Loucy (cell line): Measurements from ENCODE around the gene KAT2B.

ENCODE experiments used
- H2AFZ ChIP-seq: fragments of 200-600 bp; sonication (generic); 2 replicates; pipeline ENCODE4 v1.6.0; 2016; ENCODE audit warnings: antibody characterized with exemption, mild to moderate bottlenecking, low read length, moderate library complexity
- H3F3A ChIP-seq: fragments of 200-600 bp; 2 replicates; pipeline ENCODE4 v1.6.0; 2016; ENCODE audit warnings: antibody characterized with exemption, low read depth, mild to moderate bottlenecking
- H3K27me3 ChIP-seq: fragments of 200-600 bp; sonication (generic); 2 replicates; pipeline ENCODE4 v1.6.1; 2014; ENCODE audit warnings: low read length, mild to moderate bottlenecking; ENCODE audit not compliant: insufficient read depth, poor library complexity, severe bottlenecking
- H3K36me3 ChIP-seq: fragments of 200-600 bp; sonication (generic); 2 replicates; pipeline ENCODE4 v1.6.1; 2016; ENCODE audit warnings: low read length; ENCODE audit not compliant: insufficient read depth
- H3K4me1 ChIP-seq: fragments of 200-600 bp; sonication (generic); 2 replicates; pipeline ENCODE4 v1.5.1; 2014; ENCODE audit warnings: low read length, mild to moderate bottlenecking; ENCODE audit not compliant: insufficient read depth, poor library complexity, severe bottlenecking
- H3K4me2 ChIP-seq: fragments of 200-600 bp; sonication (generic); 2 replicates; pipeline ENCODE4 v1.6.0; 2014; ENCODE audit warnings: antibody characterized with exemption, low read length, low read depth, mild to moderate bottlenecking; ENCODE audit not compliant: poor library complexity, severe bottlenecking
- H3K4me3 ChIP-seq: fragments of 200-600 bp; sonication (generic); 2 replicates; pipeline ENCODE4 v1.5.1; 2014; ENCODE audit warnings: low read length, mild to moderate bottlenecking, mixed read lengths; ENCODE audit not compliant: poor library complexity, severe bottlenecking
- H3K79me2 ChIP-seq: fragments of 200-600 bp; sonication (generic); 2 replicates; pipeline ENCODE4 v1.6.1; 2014; ENCODE audit warnings: low read length; ENCODE audit not compliant: insufficient read depth
- H3K9ac ChIP-seq: fragments of 200-600 bp; sonication (generic); 2 replicates; pipeline ENCODE4 v1.6.0; 2014; ENCODE audit warnings: mild to moderate bottlenecking, low read depth, low read length, moderate library complexity; ENCODE audit not compliant: poor library complexity, severe bottlenecking
- H3K9me2 ChIP-seq: fragments of 200-600 bp; sonication (generic); replicated peaks from 2 replicates; pipeline ENCODE4 v1.6.1; 2016; ENCODE audit warnings: low read depth, low read length, mixed read lengths
- H3K9me3 ChIP-seq: fragments of 200-600 bp; sonication (generic); 2 replicates; pipeline ENCODE4 v1.6.1; 2014; ENCODE audit warnings: mild to moderate bottlenecking, antibody characterized with exemption, low read length, low read depth; ENCODE audit not compliant: insufficient read depth
- H4K20me1 ChIP-seq: fragments of 200-600 bp; sonication (generic); 2 replicates; pipeline ENCODE4 v1.6.0; 2014; ENCODE audit warnings: antibody characterized with exemption, low read length, mild to moderate bottlenecking; ENCODE audit not compliant: insufficient read depth, poor library complexity, severe bottlenecking
- EZH2phosphoT487 ChIP-seq: fragments of 200-600 bp; IDR thresholded peaks from 2 replicates; pipeline ENCODE4 v1.6.1; 2018; ENCODE audit warnings: antibody characterized with exemption, mild to moderate bottlenecking, moderate library complexity, borderline replicate concordance
- TF ChIP-seq, protein P1 (sequence below): fragments of 200-600 bp; sonication (generic); conservative IDR thresholded peaks from 2 replicates; pipeline ENCODE4 v1.5.1; 2014; ENCODE audit warnings: mild to moderate bottlenecking, antibody characterized with exemption, low read length

Gene KAT2B

GRCh38 chr3:20083953-20084352 lies 43.7 kb downstream of the KAT2B start:
- Histone ChIP-seq H3F3A (no peaks in the 10 kb centered on the region), H3K79me2 (no peaks in the 10 kb centered on the region), H3K4me2 (no peak overlapping the region), H3K4me3 (no peak overlapping the region), H3K9me2 (no peaks in the 10 kb centered on the region), H3K9ac (no peak overlapping the region), H3K4me1 (peaks cover 7% of the 10 kb centered on the region), H3K36me3 (no peaks in the 10 kb centered on the region), H2AFZ (no peak overlapping the region), H3K9me3 (no peaks in the 10 kb centered on the region), H3K27me3 (no peaks in the 10 kb centered on the region), H4K20me1 (no peaks in the 10 kb centered on the region)
- no peak for TF ChIP-seq EZH2phosphoT487
- TF ChIP-seq, protein P1, sequence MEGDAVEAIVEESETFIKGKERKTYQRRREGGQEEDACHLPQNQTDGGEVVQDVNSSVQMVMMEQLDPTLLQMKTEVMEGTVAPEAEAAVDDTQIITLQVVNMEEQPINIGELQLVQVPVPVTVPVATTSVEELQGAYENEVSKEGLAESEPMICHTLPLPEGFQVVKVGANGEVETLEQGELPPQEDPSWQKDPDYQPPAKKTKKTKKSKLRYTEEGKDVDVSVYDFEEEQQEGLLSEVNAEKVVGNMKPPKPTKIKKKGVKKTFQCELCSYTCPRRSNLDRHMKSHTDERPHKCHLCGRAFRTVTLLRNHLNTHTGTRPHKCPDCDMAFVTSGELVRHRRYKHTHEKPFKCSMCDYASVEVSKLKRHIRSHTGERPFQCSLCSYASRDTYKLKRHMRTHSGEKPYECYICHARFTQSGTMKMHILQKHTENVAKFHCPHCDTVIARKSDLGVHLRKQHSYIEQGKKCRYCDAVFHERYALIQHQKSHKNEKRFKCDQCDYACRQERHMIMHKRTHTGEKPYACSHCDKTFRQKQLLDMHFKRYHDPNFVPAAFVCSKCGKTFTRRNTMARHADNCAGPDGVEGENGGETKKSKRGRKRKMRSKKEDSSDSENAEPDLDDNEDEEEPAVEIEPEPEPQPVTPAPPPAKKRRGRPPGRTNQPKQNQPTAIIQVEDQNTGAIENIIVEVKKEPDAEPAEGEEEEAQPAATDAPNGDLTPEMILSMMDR = no peak

GRCh38 chr3:20091331-20092047 lies 51.2 kb downstream of the KAT2B start:
- Histone ChIP-seq H3K4me3 (no peak overlapping the region), H2AFZ (no peak overlapping the region), H3K9ac (no peak overlapping the region), H3K9me2 (no peaks in the 10 kb centered on the region), H3F3A (no peaks in the 10 kb centered on the region), H4K20me1 (no peaks in the 10 kb centered on the region), H3K9me3 (peaks cover 7% of the 10 kb centered on the region; the same call in 1 of the 2 replicates), H3K79me2 (no peaks in the 10 kb centered on the region), H3K4me2 (no peak overlapping the region), H3K27me3 (no peaks in the 10 kb centered on the region), H3K36me3 (peaks cover 9% of the 10 kb centered on the region; the same call in 1 of the 2 replicates), H3K4me1 (no peaks in the 10 kb centered on the region)
- TF ChIP-seq, protein P1 = no peak
- no peak for TF ChIP-seq EZH2phosphoT487

- Histone ChIP-seq H3K27me3 (no peaks in the 10 kb centered on the region), H3K9me3 (0 out of 2 replicates have a peak, but pooled peaks cover under 1% of the 10 kb centered on the region), H3K9ac (no peak overlapping the region), H3K36me3 (peaks cover 9% of the 10 kb centered on the region; the same call in 1 of the 2 replicates), H2AFZ (no peak overlapping the region), H3K9me2 (no peaks in the 10 kb centered on the region), H3K4me1 (no peaks in the 10 kb centered on the region), H4K20me1 (no peaks in the 10 kb centered on the region), H3F3A (no peaks in the 10 kb centered on the region), H3K4me2 (no peak overlapping the region), H3K4me3 (no peak overlapping the region), H3K79me2 (no peaks in the 10 kb centered on the region)
- TF ChIP-seq EZH2phosphoT487 = no peak
- TF ChIP-seq, protein P1 = no peak
These were observed 55.2 kb downstream of the KAT2B start for GRCh38 chr3:20095470-20095869.
